Panc1 (cell line): Measurements from ENCODE around the gene WDR4. TPM values are rescaled to one million over a fixed set of nuclear protein-coding genes. Genes with fewer than 3 reads are reported as not detected.
"Not testable (repeated sequence)": the region's sequence is repeated elsewhere in the genome, so short reads cannot be mapped to it uniquely, and the experiment has no call there.

Source experiments
- ATAC-seq: fragments of 200-7000 bp; cut with Tn5 transposase; 2 replicates; pipeline ENCODE4 v1.9.1; 2020; ENCODE audit warnings: mild to moderate bottlenecking, moderate library complexity
- BruUV-seq: library from RNA; stranded (reverse); fragments of 400-500 nt; replicated peaks from 2 replicates; lab custom pipeline; 2021; lab: Mats Ljungman, UMichigan
- CTCF ChIA-PET: fragments of 300-600 bp; sonication (Branson Sonifier 250); formaldehyde crosslinking; loops from one replicate; lab custom pipeline; 2022; ENCODE audit warnings: antibody characterized with exemption; lab: Charles Lee
- POLR2A ChIA-PET: fragments of 300-600 bp; sonication (Branson Sonifier 250); formaldehyde crosslinking; loops from one replicate; lab custom pipeline; 2022; ENCODE audit warnings: antibody characterized with exemption; lab: Charles Lee
- DNase-seq: peaks from one replicate; pipeline ENCODE4 v3.0.0-alpha.2; 2010; ENCODE audit warnings: low read depth, low spot score
- H3K27ac ChIP-seq: 2 replicates; pipeline ENCODE4 v1.5.1; 2011; ENCODE audit warnings: mild to moderate bottlenecking, low read length, inconsistent platforms
- H3K27me3 ChIP-seq: fragments of 200-500 bp; sonication (Bioruptor generic); 2 replicates; pipeline ENCODE4 v1.6.0; 2014; ENCODE audit warnings: low read length, inconsistent platforms; ENCODE audit not compliant: control insufficient read depth, insufficient read depth
- H3K36me3 ChIP-seq: fragments of 200-500 bp; sonication (Bioruptor generic); 2 replicates; pipeline ENCODE4 v1.5.1; 2014; ENCODE audit warnings: inconsistent platforms, mild to moderate bottlenecking, low read length, moderate library complexity; ENCODE audit not compliant: control insufficient read depth, insufficient read depth
- H3K4me1 ChIP-seq: 2 replicates; pipeline ENCODE4 v1.5.1; 2011; ENCODE audit warnings: inconsistent platforms, mild to moderate bottlenecking, low read length, moderate library complexity; ENCODE audit not compliant: control insufficient read depth, insufficient read depth
- H3K4me3 ChIP-seq, 2 experiments: 2 replicates each; pipeline ENCODE4 v1.5.1; 2011 to 2012; ENCODE audit warnings: low read depth in 2 of 2, low read length in 2 of 2, mild to moderate bottlenecking in 2 of 2, inconsistent platforms in 1 of 2, moderate library complexity in 1 of 2
- H3K9me3 ChIP-seq: fragments of 200-500 bp; sonication (Bioruptor generic); 2 replicates; pipeline ENCODE4 v1.5.1; 2014; ENCODE audit warnings: low read depth, mild to moderate bottlenecking, inconsistent platforms, low read length, moderate library complexity; ENCODE audit not compliant: control insufficient read depth, insufficient read depth
- POLR2AphosphoS5 ChIP-seq: IDR thresholded peaks from 2 replicates; pipeline ENCODE4 v1.6.1; 2012; ENCODE audit warnings: mild to moderate bottlenecking, low read depth, low read length, moderate library complexity
- SIN3A ChIP-seq: IDR thresholded peaks from 2 replicates; pipeline ENCODE4 v1.6.1; 2012; ENCODE audit warnings: low read depth, mild to moderate bottlenecking, low read length, moderate library complexity, borderline replicate concordance; ENCODE audit not compliant: insufficient read depth
- TCF7L2 ChIP-seq: IDR thresholded peaks from 2 replicates; pipeline ENCODE4 v1.6.1; 2011; ENCODE audit warnings: mild to moderate bottlenecking, low read depth, low read length, inconsistent platforms
- in situ Hi-C: cut with HindIII; loops from 2 replicates; pipeline ENCODE4 v1.10.0; 2016; ENCODE audit warnings: low sequenced_read_pairs, low pct_unique_long_range_greater_than_20kb
- intact Hi-C: fragments of 100-400 bp; cut with micrococcal nuclease; formaldehyde crosslinking; loops from one replicate; pipeline ENCODE4 v1.10.0; 2022; ENCODE audit not compliant: unreplicated experiment
- total RNA-seq: library from RNA; stranded (reverse); gene quantifications from one replicate; pipeline ENCODE4 v1.2.1, GENCODE V29; 2021; ENCODE audit not compliant: unreplicated experiment
- TF ChIP-seq, protein P1 (sequence below), 2 experiments: IDR thresholded peaks; 2 replicates each; pipeline ENCODE4 v1.6.1; 2011 to 2012; ENCODE audit warnings: low read depth in 2 of 2, control low read depth in 1 of 2, low read length in 1 of 2, mild to moderate bottlenecking in 1 of 2, moderate library complexity in 1 of 2; ENCODE audit not compliant: insufficient read depth in 1 of 2
- TF ChIP-seq, protein P2 (sequence below): fragments of 450-650 bp; IDR thresholded peaks from 2 replicates; pipeline ENCODE4 v1.5.1; 2017; ENCODE audit warnings: mild to moderate bottlenecking

The WDR4 gene
- total RNA-seq, 1 experiment from 2014 or later: 36.7 TPM

DNA sequence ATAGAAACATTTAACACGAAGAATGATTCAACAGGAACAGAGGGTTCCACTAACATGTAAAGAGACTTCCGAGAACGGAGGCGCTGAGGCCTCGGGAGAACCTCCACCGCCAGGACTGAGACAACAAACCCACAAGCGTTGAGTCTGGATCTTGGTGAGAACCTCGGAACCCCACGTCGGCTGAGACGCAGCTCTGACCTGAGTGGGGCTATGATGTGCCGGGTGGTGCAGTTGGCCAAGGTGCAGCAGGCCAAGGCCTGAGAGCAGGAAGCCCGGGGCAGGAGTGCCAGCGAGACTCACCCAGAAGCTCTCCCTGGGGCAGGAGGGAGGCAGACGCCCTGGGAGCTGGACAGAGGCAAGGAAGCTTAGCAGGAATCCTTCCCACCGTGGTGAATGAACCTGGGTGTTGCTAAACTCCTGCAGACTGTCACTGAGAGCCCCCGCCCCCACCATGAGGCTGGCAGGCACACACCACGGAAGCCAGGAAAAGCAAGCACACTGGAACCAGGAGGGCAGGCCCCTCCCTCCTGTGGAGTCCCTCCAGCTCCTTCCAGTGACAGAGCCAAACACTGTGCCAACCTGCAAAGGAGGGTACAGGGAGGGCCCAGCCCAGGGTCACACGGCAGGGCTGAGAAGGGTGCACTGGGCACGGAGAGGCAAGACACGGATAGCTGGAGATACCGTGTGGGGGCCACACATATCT, 34.8 kb downstream of the WDR4 start:
- H3K4me1 ChIP-seq: no peaks in the 10 kb centered on the region
- H3K9me3 ChIP-seq: no peaks in the 10 kb centered on the region
- CTCF ChIA-PET: no interaction called here
- BruUV-seq: no TSS peak
- peak; percentile 55; the same call in 1 of the 2 replicates for ATAC-seq
- H3K27ac ChIP-seq: no peak overlapping the region
- TF ChIP-seq TCF7L2 (no peak), SIN3A (no peak), POLR2AphosphoS5 (no peak)
- TF ChIP-seq, protein P1, sequence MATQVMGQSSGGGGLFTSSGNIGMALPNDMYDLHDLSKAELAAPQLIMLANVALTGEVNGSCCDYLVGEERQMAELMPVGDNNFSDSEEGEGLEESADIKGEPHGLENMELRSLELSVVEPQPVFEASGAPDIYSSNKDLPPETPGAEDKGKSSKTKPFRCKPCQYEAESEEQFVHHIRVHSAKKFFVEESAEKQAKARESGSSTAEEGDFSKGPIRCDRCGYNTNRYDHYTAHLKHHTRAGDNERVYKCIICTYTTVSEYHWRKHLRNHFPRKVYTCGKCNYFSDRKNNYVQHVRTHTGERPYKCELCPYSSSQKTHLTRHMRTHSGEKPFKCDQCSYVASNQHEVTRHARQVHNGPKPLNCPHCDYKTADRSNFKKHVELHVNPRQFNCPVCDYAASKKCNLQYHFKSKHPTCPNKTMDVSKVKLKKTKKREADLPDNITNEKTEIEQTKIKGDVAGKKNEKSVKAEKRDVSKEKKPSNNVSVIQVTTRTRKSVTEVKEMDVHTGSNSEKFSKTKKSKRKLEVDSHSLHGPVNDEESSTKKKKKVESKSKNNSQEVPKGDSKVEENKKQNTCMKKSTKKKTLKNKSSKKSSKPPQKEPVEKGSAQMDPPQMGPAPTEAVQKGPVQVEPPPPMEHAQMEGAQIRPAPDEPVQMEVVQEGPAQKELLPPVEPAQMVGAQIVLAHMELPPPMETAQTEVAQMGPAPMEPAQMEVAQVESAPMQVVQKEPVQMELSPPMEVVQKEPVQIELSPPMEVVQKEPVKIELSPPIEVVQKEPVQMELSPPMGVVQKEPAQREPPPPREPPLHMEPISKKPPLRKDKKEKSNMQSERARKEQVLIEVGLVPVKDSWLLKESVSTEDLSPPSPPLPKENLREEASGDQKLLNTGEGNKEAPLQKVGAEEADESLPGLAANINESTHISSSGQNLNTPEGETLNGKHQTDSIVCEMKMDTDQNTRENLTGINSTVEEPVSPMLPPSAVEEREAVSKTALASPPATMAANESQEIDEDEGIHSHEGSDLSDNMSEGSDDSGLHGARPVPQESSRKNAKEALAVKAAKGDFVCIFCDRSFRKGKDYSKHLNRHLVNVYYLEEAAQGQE (IDR thresholded peaks at IDR 0.05; ENCODE audit: insufficient read depth in 1 of 2, low read depth in 2 of 2, low read length in 1 of 2): no peak
- TF ChIP-seq, protein P2, sequence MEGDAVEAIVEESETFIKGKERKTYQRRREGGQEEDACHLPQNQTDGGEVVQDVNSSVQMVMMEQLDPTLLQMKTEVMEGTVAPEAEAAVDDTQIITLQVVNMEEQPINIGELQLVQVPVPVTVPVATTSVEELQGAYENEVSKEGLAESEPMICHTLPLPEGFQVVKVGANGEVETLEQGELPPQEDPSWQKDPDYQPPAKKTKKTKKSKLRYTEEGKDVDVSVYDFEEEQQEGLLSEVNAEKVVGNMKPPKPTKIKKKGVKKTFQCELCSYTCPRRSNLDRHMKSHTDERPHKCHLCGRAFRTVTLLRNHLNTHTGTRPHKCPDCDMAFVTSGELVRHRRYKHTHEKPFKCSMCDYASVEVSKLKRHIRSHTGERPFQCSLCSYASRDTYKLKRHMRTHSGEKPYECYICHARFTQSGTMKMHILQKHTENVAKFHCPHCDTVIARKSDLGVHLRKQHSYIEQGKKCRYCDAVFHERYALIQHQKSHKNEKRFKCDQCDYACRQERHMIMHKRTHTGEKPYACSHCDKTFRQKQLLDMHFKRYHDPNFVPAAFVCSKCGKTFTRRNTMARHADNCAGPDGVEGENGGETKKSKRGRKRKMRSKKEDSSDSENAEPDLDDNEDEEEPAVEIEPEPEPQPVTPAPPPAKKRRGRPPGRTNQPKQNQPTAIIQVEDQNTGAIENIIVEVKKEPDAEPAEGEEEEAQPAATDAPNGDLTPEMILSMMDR: no peak
- no peak for DNase-seq
- intact Hi-C loops (no loop called here), in situ Hi-C loops (no loop called here)
- no peak overlapping the region for H3K4me3 ChIP-seq
- H3K36me3 ChIP-seq: no peaks in the 10 kb centered on the region; the same call in 1 of the 2 replicates
- POLR2A ChIA-PET: no interaction called here
- H3K27me3 ChIP-seq: no peaks in the 10 kb centered on the region

DNA sequence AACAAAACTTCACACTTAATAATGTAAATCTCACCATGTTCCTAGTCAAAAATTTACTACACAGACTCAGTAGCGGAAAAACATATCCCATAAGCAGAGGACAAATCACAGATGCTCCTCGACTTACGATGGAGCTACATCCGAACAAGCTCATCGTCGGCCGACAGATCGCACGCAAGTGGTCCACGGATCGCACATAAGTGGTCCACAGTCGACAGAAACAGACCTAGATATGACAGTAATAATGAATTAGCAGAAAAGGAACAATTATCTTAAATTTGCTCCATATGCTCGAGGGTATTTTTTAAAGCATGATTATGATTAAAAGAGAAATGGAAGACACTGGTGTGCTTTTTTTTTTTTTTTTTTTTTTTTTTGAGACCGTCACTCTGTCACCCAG, 36.3 kb downstream of the WDR4 start:
- no TSS peak for BruUV-seq
- H3K27me3 ChIP-seq: no peaks in the 10 kb centered on the region
- CTCF ChIA-PET: no interaction called here
- no peaks in the 10 kb centered on the region; the same call in 1 of the 2 replicates for H3K36me3 ChIP-seq
- POLR2A ChIA-PET: no interaction called here
- intact Hi-C loops (no loop called here), in situ Hi-C loops (no loop called here)
- H3K27ac ChIP-seq: no peak overlapping the region
- no peaks in the 10 kb centered on the region for H3K9me3 ChIP-seq
- no peaks in the 10 kb centered on the region for H3K4me1 ChIP-seq
- TF ChIP-seq POLR2AphosphoS5 (no peak), TCF7L2 (no peak), SIN3A (no peak)
- TF ChIP-seq, protein P1 (IDR thresholded peaks at IDR 0.05; ENCODE audit: insufficient read depth in 1 of 2, low read depth in 2 of 2, low read length in 1 of 2): no peak
- TF ChIP-seq, protein P2: no peak
- no peak for ATAC-seq
- H3K4me3 ChIP-seq: no peak overlapping the region
- no peak for DNase-seq

DNA sequence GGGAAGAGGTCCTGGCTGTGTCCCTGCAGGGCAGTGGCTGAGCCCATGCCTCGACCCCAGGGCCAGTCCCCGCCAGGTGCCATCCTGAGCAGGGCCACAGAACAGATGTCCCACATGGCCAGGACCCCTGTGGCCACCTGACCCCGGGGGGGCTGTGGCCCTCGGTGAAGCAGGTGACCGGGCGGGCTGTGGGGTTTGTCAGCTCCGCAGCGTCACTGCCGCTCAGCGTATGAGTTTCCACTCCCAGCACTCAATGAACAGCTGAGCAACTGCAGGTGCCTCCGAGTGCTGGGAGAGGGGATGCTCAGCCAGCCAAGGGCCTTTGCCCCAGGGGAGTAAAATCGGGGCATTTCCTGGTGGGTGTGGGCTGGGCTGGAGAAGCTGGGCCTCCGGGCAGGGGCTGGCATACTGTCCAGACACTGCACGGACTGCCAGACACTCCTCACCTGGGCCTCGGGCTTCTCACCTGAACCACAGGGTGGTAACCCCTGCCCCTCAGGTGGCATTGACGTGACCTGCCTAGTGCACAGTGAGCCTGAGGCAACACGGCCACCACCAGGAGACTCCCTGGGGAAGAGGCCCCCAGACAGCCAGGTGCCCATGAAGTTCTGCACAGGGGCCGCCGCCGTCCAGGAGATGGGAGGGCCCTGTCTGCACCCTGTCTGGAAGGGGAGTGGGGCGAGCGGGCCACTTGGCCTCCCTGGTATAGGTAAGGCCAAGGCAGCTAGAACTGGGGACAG, 37.3 kb downstream of the WDR4 start:
- BruUV-seq, H3K4me3 ChIP-seq, H3K4me1 ChIP-seq, in situ Hi-C loops, ATAC-seq, H3K27ac ChIP-seq, intact Hi-C loops, H3K9me3 ChIP-seq, POLR2A ChIA-PET, H3K36me3 ChIP-seq, H3K27me3 ChIP-seq, DNase-seq: not testable (repeated sequence)
- CTCF ChIA-PET: interaction anchor here (0.6 kb wide), 1 partner anchor 167 kb away, joined by 6 read pairs; no protein-coding TSS in a partner anchor
